Smooth muscle cell (in vitro differentiated cells): ENCODE data around the gene ABHD12B. TPM values are rescaled to one million over a fixed set of nuclear protein-coding genes. Genes with fewer than 3 reads are reported as not detected.

Experiments
- DNase-seq: peaks from one replicate; lab custom pipeline; 2025; ENCODE audit not compliant: unreplicated experiment; lab: John Stamatoyannopoulos, UW
- H2AFZ ChIP-seq: fragments of 200-600 bp; sonication (generic); 2 replicates; pipeline ENCODE4 v1.6.0; 2016; ENCODE audit warnings: antibody characterized with exemption, low read depth, mild to moderate bottlenecking
- H3F3A ChIP-seq: fragments of 200-600 bp; sonication (generic); 2 replicates; pipeline ENCODE4 v1.6.0; 2017; ENCODE audit warnings: antibody characterized with exemption, low read depth
- H3K27ac ChIP-seq: fragments of 200-600 bp; sonication (generic); 2 replicates; pipeline ENCODE4 v1.5.1; 2016; ENCODE audit warnings: low read depth, mild to moderate bottlenecking
- H3K27me3 ChIP-seq: fragments of 200-600 bp; sonication (generic); 2 replicates; pipeline ENCODE4 v1.6.1; 2016; ENCODE audit warnings: low read depth, mild to moderate bottlenecking
- H3K36me3 ChIP-seq: fragments of 200-600 bp; sonication (generic); 2 replicates; pipeline ENCODE4 v1.5.1; 2016; ENCODE audit warnings: low read depth
- H3K4me1 ChIP-seq: fragments of 200-600 bp; sonication (generic); 2 replicates; pipeline ENCODE4 v1.5.1; 2016; ENCODE audit warnings: low read depth
- H3K4me2 ChIP-seq: fragments of 200-600 bp; sonication (generic); 2 replicates; pipeline ENCODE4 v1.6.0; 2016; ENCODE audit warnings: mild to moderate bottlenecking
- H3K4me3 ChIP-seq: fragments of 200-600 bp; sonication (generic); 2 replicates; pipeline ENCODE4 v1.5.1; 2016; ENCODE audit warnings: mild to moderate bottlenecking
- H3K79me2 ChIP-seq: fragments of 200-600 bp; sonication (generic); 2 replicates; pipeline ENCODE4 v1.6.0; 2016; ENCODE audit warnings: low read depth, mild to moderate bottlenecking
- H3K9ac ChIP-seq: fragments of 200-600 bp; sonication (generic); 2 replicates; pipeline ENCODE4 v1.6.0; 2016; ENCODE audit warnings: low read depth
- H3K9me3 ChIP-seq: fragments of 200-600 bp; sonication (generic); replicated peaks from 2 replicates; pipeline ENCODE4 v1.5.1; 2016; ENCODE audit warnings: low read depth
- H4K20me1 ChIP-seq: fragments of 200-600 bp; sonication (generic); 2 replicates; pipeline ENCODE4 v1.6.0; 2016; ENCODE audit warnings: low read depth
- WGBS: methylation state at CpG from one replicate; pipeline ENCODE4 v1.1.7; 2016; ENCODE audit warnings: low lambda C conversion rate; 5-methylcytosine and 5-hydroxymethylcytosine counted together
- polyA plus RNA-seq: library from polyadenylated mRNA; unstranded; fragments of >200 nt; fragmentation: Nextera tagmentation; extraction: Ambion mirVana; gene quantifications from 2 replicates; pipeline ENCODE4 v1.2.1, GENCODE V29; 2016
- total RNA-seq: library from RNA; depleted of rRNA; stranded (reverse); fragments of >200 nt; gene quantifications from 2 replicates; pipeline ENCODE4 v1.2.3, GENCODE V29; 2014
- TF ChIP-seq, protein P1 (sequence below): fragments of 200-600 bp; sonication (generic); IDR thresholded peaks from 2 replicates; pipeline ENCODE4 v1.5.1; 2017; ENCODE audit warnings: borderline replicate concordance, mild to moderate bottlenecking, antibody characterized with exemption; ENCODE audit not compliant: insufficient read depth, poor library complexity, severe bottlenecking

Gene ABHD12B
- total and polyA plus RNA-seq, 2 experiments from 2014 or later = not detected

DNA sequence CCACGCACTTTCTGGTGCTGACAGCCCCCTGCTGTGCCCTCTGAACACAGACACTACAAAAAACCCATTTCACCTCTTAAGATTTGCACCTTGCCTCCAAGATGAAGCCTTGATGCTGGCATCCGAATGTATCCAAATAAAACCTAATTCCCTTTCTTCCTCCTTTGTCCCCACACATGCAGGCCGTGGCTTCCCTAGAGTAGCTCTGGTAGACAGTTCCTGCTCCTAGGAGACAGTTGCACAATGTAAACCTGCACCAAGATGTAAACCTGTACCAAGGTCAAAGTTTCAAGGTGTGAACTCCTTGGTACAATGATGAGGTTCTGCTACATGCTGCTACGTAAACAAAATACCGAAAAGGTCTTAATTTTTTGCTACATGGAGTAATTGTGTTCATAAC is 625 bp upstream of the ABHD12B start:
- Histone ChIP-seq H3K4me2 (no peak overlapping the region), H4K20me1 (no peaks in the 10 kb centered on the region), H2AFZ (no peak overlapping the region), H3K4me3 (no peak overlapping the region), H3K27ac (no peak overlapping the region), H3K27me3 (peaks cover 70% of the 10 kb centered on the region), H3K9ac (no peak overlapping the region), H3K9me3 (no peaks in the 10 kb centered on the region), H3F3A (no peaks in the 10 kb centered on the region), H3K79me2 (no peaks in the 10 kb centered on the region), H3K36me3 (no peaks in the 10 kb centered on the region), H3K4me1 (no peaks in the 10 kb centered on the region)
- TF ChIP-seq, protein P1, sequence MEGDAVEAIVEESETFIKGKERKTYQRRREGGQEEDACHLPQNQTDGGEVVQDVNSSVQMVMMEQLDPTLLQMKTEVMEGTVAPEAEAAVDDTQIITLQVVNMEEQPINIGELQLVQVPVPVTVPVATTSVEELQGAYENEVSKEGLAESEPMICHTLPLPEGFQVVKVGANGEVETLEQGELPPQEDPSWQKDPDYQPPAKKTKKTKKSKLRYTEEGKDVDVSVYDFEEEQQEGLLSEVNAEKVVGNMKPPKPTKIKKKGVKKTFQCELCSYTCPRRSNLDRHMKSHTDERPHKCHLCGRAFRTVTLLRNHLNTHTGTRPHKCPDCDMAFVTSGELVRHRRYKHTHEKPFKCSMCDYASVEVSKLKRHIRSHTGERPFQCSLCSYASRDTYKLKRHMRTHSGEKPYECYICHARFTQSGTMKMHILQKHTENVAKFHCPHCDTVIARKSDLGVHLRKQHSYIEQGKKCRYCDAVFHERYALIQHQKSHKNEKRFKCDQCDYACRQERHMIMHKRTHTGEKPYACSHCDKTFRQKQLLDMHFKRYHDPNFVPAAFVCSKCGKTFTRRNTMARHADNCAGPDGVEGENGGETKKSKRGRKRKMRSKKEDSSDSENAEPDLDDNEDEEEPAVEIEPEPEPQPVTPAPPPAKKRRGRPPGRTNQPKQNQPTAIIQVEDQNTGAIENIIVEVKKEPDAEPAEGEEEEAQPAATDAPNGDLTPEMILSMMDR = no peak
- no peak for DNase-seq
- WGBS = 81% methylated on average over 5 of the region's 5 CpGs

DNA sequence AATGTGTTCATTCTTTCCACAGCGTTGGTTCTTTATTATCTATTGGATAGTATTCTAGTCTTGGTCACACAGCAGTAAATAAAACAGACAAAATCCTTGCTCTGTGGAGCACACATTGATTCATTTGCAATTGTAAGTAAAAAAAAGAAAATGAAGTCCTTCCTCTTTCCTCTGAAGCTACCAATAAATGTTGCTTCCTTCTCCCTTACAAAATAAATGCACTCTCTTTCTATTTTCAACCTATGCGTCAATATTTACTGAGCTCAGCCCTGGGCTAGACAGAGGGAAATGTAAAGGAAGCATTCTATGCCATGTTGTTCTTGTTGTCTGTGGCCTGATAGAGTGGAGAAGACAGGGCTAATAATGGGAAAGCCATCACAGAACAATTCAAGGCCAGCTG is 2.9 kb downstream of the ABHD12B start:
- H3K4me3 ChIP-seq = no peak overlapping the region
- H3K79me2 ChIP-seq = no peaks in the 10 kb centered on the region
- H2AFZ ChIP-seq = no peak overlapping the region
- H3K9me3 ChIP-seq = no peaks in the 10 kb centered on the region
- DNase-seq = no peak
- no peak overlapping the region for H3K27ac ChIP-seq
- WGBS = 89% methylated on average over 2 of the region's 2 CpGs
- no peaks in the 10 kb centered on the region for H3F3A ChIP-seq
- H4K20me1 ChIP-seq = no peaks in the 10 kb centered on the region
- H3K36me3 ChIP-seq = no peaks in the 10 kb centered on the region
- H3K27me3 ChIP-seq = peaks cover 78% of the 10 kb centered on the region
- no peak overlapping the region for H3K9ac ChIP-seq
- no peaks in the 10 kb centered on the region for H3K4me1 ChIP-seq
- TF ChIP-seq, protein P1 = no peak
- no peak overlapping the region for H3K4me2 ChIP-seq

DNA sequence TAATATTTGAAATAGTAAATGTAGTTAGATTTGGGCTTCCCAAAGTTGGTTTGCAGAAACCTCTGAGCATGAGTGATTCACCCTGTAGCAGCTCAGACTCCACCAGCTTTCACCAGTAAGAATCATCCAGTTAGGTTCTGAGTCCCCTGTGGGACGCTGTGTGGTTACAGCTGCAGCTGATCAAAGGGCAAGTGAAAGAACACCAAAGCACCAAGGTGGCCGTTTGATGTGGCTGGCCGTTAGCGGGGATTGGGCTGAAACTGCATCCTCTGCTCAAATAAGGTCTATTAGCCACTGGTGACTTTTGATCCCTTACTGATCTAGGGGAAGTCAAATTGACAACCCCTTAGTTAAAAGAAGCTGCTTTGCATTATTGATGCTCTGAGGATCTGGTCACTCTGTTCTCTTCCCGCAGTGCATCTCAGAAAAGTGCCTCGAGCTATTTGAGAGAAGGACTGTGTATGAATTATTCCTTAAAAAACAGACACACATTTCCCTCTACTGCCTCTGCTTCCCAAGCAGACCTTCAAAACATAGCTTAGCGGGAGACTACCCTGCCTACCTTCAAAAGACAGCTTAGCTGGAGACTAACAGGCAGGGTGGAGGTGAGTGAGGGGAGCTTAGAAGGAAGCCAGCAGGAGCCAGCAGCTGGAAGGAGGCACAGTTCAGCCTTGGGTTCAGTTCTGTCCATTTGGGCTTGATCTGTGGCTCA is 3.7 kb downstream of the ABHD12B start:
- no peak overlapping the region for H3K4me3 ChIP-seq
- H3K36me3 ChIP-seq = no peaks in the 10 kb centered on the region
- no peaks in the 10 kb centered on the region for H3K9me3 ChIP-seq
- no peak for DNase-seq
- H3K27me3 ChIP-seq = peaks cover 70% of the 10 kb centered on the region
- TF ChIP-seq, protein P1 = no peak
- H3K27ac ChIP-seq = no peak overlapping the region
- no peak overlapping the region for H3K4me2 ChIP-seq
- 51% methylated on average over 7 of the region's 7 CpGs for WGBS
- no peaks in the 10 kb centered on the region for H4K20me1 ChIP-seq
- no peak overlapping the region for H2AFZ ChIP-seq
- H3F3A ChIP-seq = no peaks in the 10 kb centered on the region
- no peak overlapping the region for H3K9ac ChIP-seq
- no peaks in the 10 kb centered on the region for H3K4me1 ChIP-seq
- H3K79me2 ChIP-seq = no peaks in the 10 kb centered on the region
